Naive thymus-derived CD4-positive, alpha-beta T cell (primary cell): ENCODE results near the gene SLC44A5. TPM values are rescaled to one million over a fixed set of nuclear protein-coding genes. Genes with fewer than 3 reads are reported as not detected.
A peak's percentile ranks its signal among the peaks of the same experiment; 100 is the strongest.

ENCODE experiments used
- ATAC-seq: fragments of 150-1000 bp; cut with Tn5 transposase; 2 replicates; pipeline ENCODE4 v1.10.0; 2021; ENCODE audit warnings: mild to moderate bottlenecking, moderate library complexity
- CTCF ChIA-PET: fragments of 350-600 bp; sonication (Branson Sonifier 250); formaldehyde crosslinking; loops from one replicate; lab custom pipeline; 2021; ENCODE audit warnings: antibody characterized with exemption; lab: Charles Lee
- POLR2A ChIA-PET: fragments of 350-600 bp; sonication (Branson Sonifier 250); formaldehyde crosslinking; loops from one replicate; lab custom pipeline; 2021; ENCODE audit warnings: antibody characterized with exemption, inconsistent platforms; lab: Charles Lee
- DNase-seq, 9 donors: peaks; one replicate each; pipeline versions ENCODE4 v3.0.0 to v3.0.0-alpha.2; 2020 to 2022; ENCODE audit warnings: mixed read lengths in 1 of 9
- H3K27ac ChIP-seq: one replicate; pipeline ENCODE4 v1.7.0; 2013; ENCODE audit warnings: mild to moderate bottlenecking, low read depth, low read length, moderate library complexity
- H3K27me3 ChIP-seq, 2 donors: one replicate each; pipeline ENCODE4 v1.7.0; 2013; ENCODE audit warnings: low read length in 2 of 2, mild to moderate bottlenecking in 2 of 2, moderate library complexity in 2 of 2; ENCODE audit not compliant: control insufficient read depth in 2 of 2, insufficient read depth in 2 of 2
- H3K36me3 ChIP-seq, 3 experiments: 1 replicate in 2 of 3; 2 replicates in 1 of 3; pipeline ENCODE4 v1.7.0; 2013; ENCODE audit warnings: low read length in 3 of 3, mild to moderate bottlenecking in 3 of 3, moderate library complexity in 1 of 3; ENCODE audit not compliant: insufficient read depth in 3 of 3, control insufficient read depth in 2 of 3
- H3K4me1 ChIP-seq, 2 donors: one replicate each; pipeline ENCODE4 v1.7.0; 2013; ENCODE audit warnings: low read length in 2 of 2, mild to moderate bottlenecking in 2 of 2, moderate library complexity in 1 of 2; ENCODE audit not compliant: control insufficient read depth in 2 of 2, insufficient read depth in 2 of 2
- H3K4me3 ChIP-seq: 2 replicates; pipeline ENCODE4 v1.7.0; 2013; ENCODE audit warnings: mild to moderate bottlenecking, low read length
- H3K9me3 ChIP-seq, 3 experiments: 1 replicate in 2 of 3; 2 replicates in 1 of 3; pipeline ENCODE4 v1.7.0; 2013; ENCODE audit warnings: low read length in 3 of 3; ENCODE audit not compliant: control insufficient read depth in 2 of 3
- H3K27ac Mint-ChIP-seq, 9 donors: one replicate each; pipeline ENCODE4 v1.8.0; 2020 to 2022; ENCODE audit warnings: mixed read lengths in 9 of 9, mild to moderate bottlenecking in 8 of 9, moderate library complexity in 5 of 9, inconsistent platforms in 2 of 9
- H3K27me3 Mint-ChIP-seq, 5 donors: one replicate each; pipeline ENCODE4 v1.8.0; 2021 to 2022; ENCODE audit warnings: mixed read lengths in 5 of 5, mild to moderate bottlenecking in 1 of 5
- H3K36me3 Mint-ChIP-seq, 5 donors: one replicate each; pipeline ENCODE4 v1.8.0; 2020 to 2022; ENCODE audit warnings: mixed read lengths in 5 of 5, mild to moderate bottlenecking in 3 of 5, inconsistent platforms in 1 of 5
- H3K4me1 Mint-ChIP-seq, 7 donors: one replicate each; pipeline ENCODE4 v1.8.0; 2020 to 2022; ENCODE audit warnings: mixed read lengths in 7 of 7, mild to moderate bottlenecking in 3 of 7, inconsistent platforms in 1 of 7
- H3K4me3 Mint-ChIP-seq, 10 donors: one replicate each; pipeline ENCODE4 v1.8.0; 2020 to 2022; ENCODE audit warnings: mild to moderate bottlenecking in 10 of 10, mixed read lengths in 10 of 10, moderate library complexity in 6 of 10, inconsistent platforms in 2 of 10
- H3K9me3 Mint-ChIP-seq, 11 donors: one replicate each; pipeline ENCODE4 v1.8.0; 2020 to 2022; ENCODE audit warnings: mixed read lengths in 11 of 11, mild to moderate bottlenecking in 4 of 11, inconsistent platforms in 1 of 11, moderate library complexity in 1 of 11
- intact Hi-C, 2 donors: fragments of 100-400 bp; cut with micrococcal nuclease; formaldehyde crosslinking; loops; one replicate each; pipeline ENCODE4 v1.15.1; 2023
- polyA plus RNA-seq, 2 donors: library from polyadenylated mRNA; unstranded; fragments of 300-500 nt; fragmentation: Illumina TruSeq; gene quantifications; one replicate each; pipeline ENCODE4 v1.2.3, GENCODE V29; 2021
- total RNA-seq, 6 experiments: library from RNA in 5 of 6; stranded (reverse) in 5 of 6; gene quantifications; 1 replicate in 5 of 6; 2 replicates in 1 of 6; pipeline ENCODE4 v1.2.3 and lab custom pipeline; 2021 to 2026

The SLC44A5 gene
- total and polyA plus RNA-seq, 7 experiments from 2014 or later = 0.92 to 6.0 (median 3.0) TPM; not detected in 3

DNA sequence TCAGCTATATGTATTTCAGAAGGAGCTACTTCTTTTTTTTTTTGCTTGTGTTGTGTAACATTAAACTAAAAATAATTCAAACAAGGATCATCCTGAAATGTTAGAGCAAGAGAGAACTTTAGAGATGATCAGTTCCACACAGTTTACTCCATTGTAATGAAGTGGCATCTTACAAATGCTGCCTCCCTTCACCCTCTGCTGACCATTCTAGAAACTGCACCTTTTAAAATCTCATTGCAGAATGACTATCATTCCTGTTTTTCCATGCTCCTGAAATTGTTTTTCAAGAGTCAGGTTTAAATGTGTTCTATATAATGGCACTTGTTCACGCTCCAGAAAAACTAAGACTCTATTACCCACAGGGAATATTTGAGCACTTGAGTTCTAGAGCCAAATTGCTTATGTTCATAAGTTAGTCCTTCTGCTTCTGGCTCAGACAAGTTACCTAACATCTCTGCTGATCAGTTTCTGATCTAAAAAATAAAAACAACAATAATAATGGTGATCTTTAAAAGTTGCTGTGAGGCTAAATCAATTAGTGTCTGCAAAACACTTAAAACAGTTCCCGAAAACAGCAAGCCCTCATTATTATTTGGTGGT lies 21.5 kb upstream of the SLC44A5 start:
- Mint-ChIP-seq H3K4me1 (no peaks in the 10 kb centered on the region), H3K36me3 (no peaks in the 10 kb centered on the region), H3K4me3 (no peak overlapping the region), H3K27ac (no peak overlapping the region), H3K9me3 (peaks cover 0 to 1% (median 0%) of the 10 kb centered on the region in 11 donors), H3K27me3 (peaks cover 0 to 30% (median 28%) of the 10 kb centered on the region in 5 donors)
- no peak for DNase-seq
- POLR2A ChIA-PET = no interaction called here
- Histone ChIP-seq H3K4me3 (no peak overlapping the region), H3K27me3 (no peaks in the 10 kb centered on the region), H3K36me3 (no peaks in the 10 kb centered on the region), H3K27ac (no peak overlapping the region), H3K9me3 (no peaks in the 10 kb centered on the region), H3K4me1 (no peaks in the 10 kb centered on the region)
- no peak for ATAC-seq
- intact Hi-C loops = loop anchor here in 1 of 2 donors (1.0 kb wide), 1 partner anchor 367 kb away; no protein-coding TSS in a partner anchor
- CTCF ChIA-PET = interaction anchor here (0.6 kb wide), 3 partner anchors 21 to 682 kb away, joined by 3 to 5 read pairs (median 4); no protein-coding TSS in a partner anchor

DNA sequence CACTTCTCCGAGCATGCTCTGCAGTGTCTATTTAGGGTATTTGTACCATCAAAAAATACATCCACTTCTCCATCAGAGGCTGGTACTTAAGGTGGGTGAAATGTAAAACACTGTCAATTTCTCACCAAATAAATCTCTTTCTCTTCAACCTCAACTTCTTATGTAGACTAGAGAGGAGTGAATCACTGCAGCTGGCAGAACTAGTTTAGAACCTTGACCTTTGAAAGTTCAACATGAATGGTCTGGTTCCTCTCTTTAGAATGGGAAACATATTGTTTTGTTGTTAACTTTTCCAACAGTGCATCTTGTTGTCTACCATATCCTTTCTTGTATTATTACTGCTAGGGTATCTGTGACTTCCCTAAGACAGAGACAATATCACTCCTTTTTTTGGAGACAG lies 20.1 kb upstream of the SLC44A5 start:
- Histone ChIP-seq H3K27me3 (no peaks in the 10 kb centered on the region), H3K27ac (no peak overlapping the region), H3K9me3 (no peaks in the 10 kb centered on the region), H3K4me3 (no peak overlapping the region), H3K36me3 (no peaks in the 10 kb centered on the region), H3K4me1 (no peaks in the 10 kb centered on the region)
- no peak overlapping the region for H3K4me3 Mint-ChIP-seq
- no peak for DNase-seq
- ChIA-PET POLR2A (no interaction called here), CTCF (no interaction called here)
- intact Hi-C loops = no loop called here
- no peak for ATAC-seq
- no peak overlapping the region for H3K27ac Mint-ChIP-seq
- peaks cover 0 to 1% (median 0%) of the 10 kb centered on the region in 11 donors for H3K9me3 Mint-ChIP-seq
- peaks cover 0 to 4% (median 0%) of the 10 kb centered on the region in 7 donors for H3K4me1 Mint-ChIP-seq
- no peaks in the 10 kb centered on the region for H3K36me3 Mint-ChIP-seq
- H3K27me3 Mint-ChIP-seq = peaks cover 3 to 34% (median 30%) of the 10 kb centered on the region in 5 donors

DNA sequence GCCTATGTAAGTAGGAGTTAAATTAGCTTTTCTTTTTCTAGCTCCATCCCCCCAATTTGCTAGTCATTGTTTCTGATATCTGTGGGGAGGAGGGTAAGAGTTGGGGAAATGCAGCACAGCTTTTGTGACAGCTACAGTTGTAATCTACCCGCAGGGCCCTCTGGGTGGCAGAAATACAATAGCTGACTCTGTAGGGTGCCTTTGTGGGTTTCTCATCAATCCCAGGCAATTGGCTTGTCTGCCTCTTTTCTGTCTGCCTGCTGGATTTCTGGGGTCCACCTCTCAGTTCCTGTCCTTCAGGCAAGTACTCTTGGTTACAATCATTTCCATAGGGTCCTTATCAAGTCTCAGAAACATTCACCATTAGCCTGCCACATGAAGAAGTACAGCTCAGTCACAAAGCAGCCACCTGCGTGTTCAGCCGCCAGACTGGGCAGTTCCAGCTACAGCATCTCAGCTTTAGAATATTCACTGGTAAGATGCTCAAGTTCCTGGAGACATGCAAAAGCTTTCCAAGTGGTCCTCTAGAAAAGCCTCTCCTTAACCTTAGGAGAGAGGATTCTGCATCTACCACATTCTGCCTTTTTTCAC lies 19.2 kb upstream of the SLC44A5 start:
- H3K9me3 Mint-ChIP-seq = peaks cover 0 to 1% (median 0%) of the 10 kb centered on the region in 11 donors
- DNase-seq = no peak
- intact Hi-C loops = no loop called here
- no peak for ATAC-seq
- Histone ChIP-seq H3K36me3 (no peaks in the 10 kb centered on the region), H3K27ac (no peak overlapping the region), H3K4me3 (no peak overlapping the region), H3K27me3 (no peaks in the 10 kb centered on the region), H3K9me3 (no peaks in the 10 kb centered on the region), H3K4me1 (no peaks in the 10 kb centered on the region)
- H3K4me1 Mint-ChIP-seq = peaks cover 0 to 4% (median 0%) of the 10 kb centered on the region in 7 donors
- no peak overlapping the region for H3K27ac Mint-ChIP-seq
- CTCF ChIA-PET = interaction anchor here (1.7 kb wide), 1 partner anchor 364 kb away, joined by 4 read pairs; no protein-coding TSS in a partner anchor
- no peaks in the 10 kb centered on the region for H3K36me3 Mint-ChIP-seq
- POLR2A ChIA-PET = no interaction called here
- no peak overlapping the region for H3K4me3 Mint-ChIP-seq
- H3K27me3 Mint-ChIP-seq = peaks cover 3 to 36% (median 35%) of the 10 kb centered on the region in 5 donors

DNA sequence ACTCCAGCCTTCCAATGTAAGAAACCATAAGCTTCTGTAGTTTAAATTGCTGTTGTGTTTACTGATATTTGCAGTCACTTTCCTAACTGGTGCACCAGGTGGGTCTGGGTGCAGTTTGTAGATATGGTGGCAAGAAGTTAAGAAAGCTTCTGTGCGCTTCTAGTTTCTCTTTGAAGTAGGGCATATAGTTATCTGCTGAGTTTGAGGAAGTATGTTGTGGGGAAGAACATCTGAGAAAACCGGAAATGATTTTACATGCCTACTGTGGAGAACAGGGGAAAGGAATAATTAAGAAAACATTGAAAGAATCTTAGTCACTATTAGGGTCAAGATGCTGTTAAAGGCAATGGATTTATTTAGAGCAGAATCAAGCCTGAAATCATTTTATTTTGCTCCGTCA lies 14.9 kb upstream of the SLC44A5 start:
- H3K27ac ChIP-seq = no peak overlapping the region
- Mint-ChIP-seq H3K4me1 (peaks cover 0 to 4% (median 0%) of the 10 kb centered on the region in 7 donors), H3K27me3 (peaks cover 6 to 64% (median 50%) of the 10 kb centered on the region in 5 donors), H3K36me3 (peaks cover 0 to 4% (median 0%) of the 10 kb centered on the region in 5 donors), H3K9me3 (peaks cover 0 to 8% (median 0%) of the 10 kb centered on the region in 11 donors), H3K4me3 (no peak overlapping the region), H3K27ac (no peak overlapping the region)
- ATAC-seq (no peak), DNase-seq (no peak)
- no peaks in the 10 kb centered on the region for H3K4me1 ChIP-seq
- no peaks in the 10 kb centered on the region for H3K9me3 ChIP-seq
- ChIA-PET POLR2A (no interaction called here), CTCF (no interaction called here)
- no peak overlapping the region for H3K4me3 ChIP-seq
- intact Hi-C loops = no loop called here
- H3K36me3 ChIP-seq = no peaks in the 10 kb centered on the region
- no peaks in the 10 kb centered on the region for H3K27me3 ChIP-seq

DNA sequence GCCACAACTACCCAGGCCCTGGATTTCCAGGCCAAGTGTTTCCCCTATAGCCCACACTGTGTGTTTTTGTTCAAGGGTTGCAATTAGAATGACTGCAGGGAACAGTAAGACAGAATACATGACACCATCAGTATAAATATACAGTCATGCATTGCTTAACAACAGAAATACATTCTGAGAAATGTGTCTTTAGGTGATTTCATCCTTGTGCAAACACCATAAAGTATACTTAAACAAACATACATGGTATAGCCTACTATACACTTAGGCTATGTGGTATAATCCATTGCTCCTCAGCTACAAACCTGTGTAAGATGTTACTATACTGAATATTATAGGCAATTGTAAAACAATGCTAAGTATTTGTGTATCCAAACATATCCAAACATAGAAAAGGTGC lies 7.5 kb upstream of the SLC44A5 start:
- Histone ChIP-seq H3K4me1 (peaks cover 4 to 8% of the 10 kb centered on the region in 2 donors), H3K27me3 (peaks cover 0 to 17% of the 10 kb centered on the region in 2 donors), H3K27ac (no peak overlapping the region), H3K4me3 (no peak overlapping the region), H3K9me3 (no peaks in the 10 kb centered on the region), H3K36me3 (no peaks in the 10 kb centered on the region)
- CTCF ChIA-PET = no interaction called here
- H3K4me3 Mint-ChIP-seq = no peak overlapping the region
- ATAC-seq (no peak), DNase-seq (no peak)
- peaks cover 0 to 4% (median 0%) of the 10 kb centered on the region in 5 donors for H3K36me3 Mint-ChIP-seq
- H3K27me3 Mint-ChIP-seq = peaks cover 60 to 83% (median 76%) of the 10 kb centered on the region in 5 donors
- peaks cover 12 to 32% (median 21%) of the 10 kb centered on the region in 7 donors for H3K4me1 Mint-ChIP-seq
- intact Hi-C loops = loop anchor here in 1 of 2 donors (10.0 kb wide), 2 partner anchors 166 to 484 kb away; partner anchors contain the start of genes LHX8 and RABGGTB
- H3K27ac Mint-ChIP-seq = no peak overlapping the region
- POLR2A ChIA-PET = no interaction called here
- H3K9me3 Mint-ChIP-seq = peaks cover 0 to 12% (median 4%) of the 10 kb centered on the region in 11 donors

DNA sequence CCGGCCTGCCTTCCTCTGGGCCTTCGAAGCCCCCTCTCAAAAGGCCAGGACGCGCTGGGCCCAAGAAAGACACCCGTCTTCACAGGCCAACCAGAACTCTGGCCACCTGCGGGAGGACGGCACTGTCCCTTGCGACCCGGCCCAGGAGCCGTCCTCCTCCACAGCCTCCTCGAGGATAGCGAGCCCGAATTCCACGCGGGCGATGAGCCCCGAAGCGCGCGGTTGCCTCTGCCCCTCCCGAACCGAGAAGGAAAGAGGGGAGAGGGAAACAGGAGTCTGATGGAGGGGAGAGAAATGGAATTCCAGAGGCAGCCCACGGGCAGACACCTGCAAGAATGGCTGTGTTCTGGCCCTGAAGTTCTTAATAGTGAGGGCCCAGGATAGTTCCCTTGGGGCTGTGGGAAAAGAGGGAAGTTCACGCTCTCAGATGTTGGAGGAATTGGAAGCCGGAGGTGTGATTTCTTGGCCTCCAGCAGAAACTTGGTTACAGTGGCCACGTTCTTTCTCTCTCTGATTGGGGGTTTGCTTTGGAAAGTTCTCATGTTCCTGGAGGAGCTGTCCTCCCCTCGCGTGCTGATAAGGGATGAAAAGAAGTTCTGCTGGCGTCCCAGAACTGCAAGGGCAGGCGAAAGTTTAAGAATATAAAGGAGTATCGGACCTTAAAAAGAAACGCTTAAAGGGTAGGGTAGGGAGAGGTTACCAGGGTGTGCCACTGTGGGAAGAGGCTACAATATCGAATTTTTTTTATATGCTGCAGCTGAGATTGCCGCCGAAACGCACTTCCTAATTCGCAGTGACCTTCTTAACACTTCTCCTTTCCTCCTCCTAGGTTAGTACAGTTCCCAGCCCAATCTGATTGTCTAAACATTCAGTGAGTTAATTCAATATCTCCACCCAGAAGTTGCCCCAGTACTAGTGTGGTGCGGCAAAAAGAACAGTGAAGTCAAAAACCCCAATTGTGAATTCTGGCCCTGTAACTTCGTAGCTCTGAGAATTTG lies 5.8 kb upstream of the SLC44A5 start:
- Histone ChIP-seq H3K9me3 (no peaks in the 10 kb centered on the region), H3K27me3 (peaks cover 0 to 28% of the 10 kb centered on the region in 2 donors), H3K4me1 (peaks cover 4 to 8% of the 10 kb centered on the region in 2 donors), H3K36me3 (no peaks in the 10 kb centered on the region), H3K4me3 (no peak overlapping the region), H3K27ac (no peak overlapping the region)
- Mint-ChIP-seq H3K36me3 (peaks cover 0 to 4% (median 0%) of the 10 kb centered on the region in 5 donors), H3K4me1 (peaks cover 12 to 32% (median 21%) of the 10 kb centered on the region in 7 donors), H3K9me3 (peaks cover 0 to 12% (median 4%) of the 10 kb centered on the region in 11 donors), H3K27me3 (peaks cover 69 to 87% (median 85%) of the 10 kb centered on the region in 5 donors), H3K4me3 (peak overlapping the region; percentile 34 to 82 (median 70)), H3K27ac (peak overlapping the region in 1 of 9 donors; percentile 43)
- DNase-seq = no peak
- no peak for ATAC-seq
- ChIA-PET CTCF (no interaction called here), POLR2A (no interaction called here)
- intact Hi-C loops = loop anchor here in 1 of 2 donors (10.0 kb wide), 2 partner anchors 168 to 482 kb away; partner anchors contain the start of genes LHX8 and RABGGTB
